Heart right ventricle (tissue), 16 donors: ENCODE data around the gene PKP2. TPM values are rescaled to one million over a fixed set of nuclear protein-coding genes. Genes with fewer than 3 reads are reported as not detected.

Experiments
- ATAC-seq, 8 donors: fragments of 200-7000 bp; cut with Tn5 transposase; one replicate each; pipeline ENCODE4 v1.9.1; 2020; ENCODE audit warnings: mild to moderate bottlenecking in 8 of 8, moderate library complexity in 8 of 8, moderate number of reproducible peaks in 1 of 8
- DNase-seq, 2 donors: peaks; one replicate each; pipeline ENCODE4 v3.0.0-alpha.2; 2020
- H3K27ac ChIP-seq, 10 donors: fragments of 200-600 bp; sonication (generic) in 2 of 10; one replicate each; pipeline versions ENCODE4 v1.5.0 to v1.8.0; 2020 to 2022; ENCODE audit warnings: mild to moderate bottlenecking in 3 of 10
- H3K27me3 ChIP-seq, 7 donors: fragments of 200-600 bp; one replicate each; pipeline ENCODE4 v1.8.0; 2021 to 2022; ENCODE audit warnings: mild to moderate bottlenecking in 2 of 7
- H3K36me3 ChIP-seq, 9 donors: fragments of 200-600 bp; sonication (generic) in 1 of 9; one replicate each; pipeline versions ENCODE4 v1.5.0 to v1.8.0; 2020 to 2022; ENCODE audit warnings: mild to moderate bottlenecking in 2 of 9
- H3K4me1 ChIP-seq, 9 donors: fragments of 200-600 bp; sonication (generic) in 1 of 9; one replicate each; pipeline versions ENCODE4 v1.5.0 to v1.8.0; 2020 to 2022; ENCODE audit warnings: mild to moderate bottlenecking in 4 of 9
- H3K4me3 ChIP-seq, 10 donors: fragments of 200-600 bp; sonication (generic) in 2 of 10; one replicate each; pipeline versions ENCODE4 v1.5.0 to v1.8.0; 2020 to 2022; ENCODE audit warnings: mild to moderate bottlenecking in 7 of 10, moderate library complexity in 2 of 10
- H3K9me3 ChIP-seq, 11 donors: fragments of 200-600 bp in 10 of 11; sonication (generic) in 2 of 11; one replicate each; pipeline versions ENCODE4 v1.5.0 to v1.8.0; 2013 to 2022; ENCODE audit warnings: mild to moderate bottlenecking in 2 of 11, control low read depth in 1 of 11, moderate library complexity in 1 of 11
- WGBS, 2 donors: extraction: QIAGEN DNeasy Blood & Tissue Kit; methylation state at CpG; one replicate each; pipeline ENCODE4 v1.1.7; 2013; ENCODE audit warnings: inconsistent platforms in 1 of 2; 5-methylcytosine and 5-hydroxymethylcytosine counted together
- intact Hi-C, 10 donors: fragments of 100-400 bp; cut with DNase I; formaldehyde crosslinking; loops; one replicate each; pipeline versions ENCODE4 v1.11.1 to v1.14.2; 2022
- polyA plus RNA-seq, 2 donors: library from polyadenylated mRNA; stranded (reverse); fragments of 200-250 nt; gene quantifications; one replicate each; pipeline ENCODE4 v1.2.3, GENCODE V29; 2013
- total RNA-seq, 10 donors: library from RNA; stranded (reverse); fragmentation: NEBNext Ultra II Directional in 3 of 10; extraction: Animal tissue kit (Norgen Biotek cat#: 25700) in 3 of 10; gene quantifications; one replicate each; pipeline versions ENCODE4 v1.2.1 to v1.2.4, GENCODE V29; 2021 to 2023
- TF ChIP-seq, protein P1 (sequence below), 9 donors: fragments of 200-600 bp; sonication (generic) in 2 of 9; IDR thresholded peaks; one replicate each; pipeline versions ENCODE4 v1.5.0 to v1.8.0; 2021 to 2022; ENCODE audit warnings: antibody characterized with exemption in 9 of 9, mild to moderate bottlenecking in 5 of 9, moderate library complexity in 1 of 9
- donor health status: Arrhythmogenic right ventricular cardiomyopathy.
- donor health status: ischemic (EF 13 %, LVEDD 7.1; RV severe dilation, severe dysfunction).
- donor health status: healthy with polysubstance abuse.
- donor health status: DM: no; HTN: yes; CAD: no.
- donor health status: DM: no; HTN: no; CAD: no.
- donor health status: ischemic (EF 25% LVEDD 6.9; RV normal size, moderate dysfunction).
- donor health status: ischemic (EF 25% LVEDD 5.7; RV mildly dilated, moderate dysfunction).
- donor health status: healthy.
- donor health status: DM: yes; HTN: yes; CAD: no.
- donor health status: Ischemic cardiomyopathy.
- donor health status: ischemic (EF 35%, LVEDD 5.7; RV mildly dilated, moderate dysfunction).
- donor health status: nonischemic (EF 11% LVEDD 7.7; RV severe dilation, severe dysfunction).
- donor health status: DM: yes; HTN: yes; CAD: no.
- donor health status: PGD.
- donor health status: ischemic (EF 29% LVEDD 5.4; RV normal size, mild dysfunction).
- donor health status: nonischemic (EF 23%, LVEDD 6.1; RV moderate dilation, normal function).

The PKP2 gene
- total and polyA plus RNA-seq, 12 donors, result 92.3 to 639 (median 410) TPM

DNA sequence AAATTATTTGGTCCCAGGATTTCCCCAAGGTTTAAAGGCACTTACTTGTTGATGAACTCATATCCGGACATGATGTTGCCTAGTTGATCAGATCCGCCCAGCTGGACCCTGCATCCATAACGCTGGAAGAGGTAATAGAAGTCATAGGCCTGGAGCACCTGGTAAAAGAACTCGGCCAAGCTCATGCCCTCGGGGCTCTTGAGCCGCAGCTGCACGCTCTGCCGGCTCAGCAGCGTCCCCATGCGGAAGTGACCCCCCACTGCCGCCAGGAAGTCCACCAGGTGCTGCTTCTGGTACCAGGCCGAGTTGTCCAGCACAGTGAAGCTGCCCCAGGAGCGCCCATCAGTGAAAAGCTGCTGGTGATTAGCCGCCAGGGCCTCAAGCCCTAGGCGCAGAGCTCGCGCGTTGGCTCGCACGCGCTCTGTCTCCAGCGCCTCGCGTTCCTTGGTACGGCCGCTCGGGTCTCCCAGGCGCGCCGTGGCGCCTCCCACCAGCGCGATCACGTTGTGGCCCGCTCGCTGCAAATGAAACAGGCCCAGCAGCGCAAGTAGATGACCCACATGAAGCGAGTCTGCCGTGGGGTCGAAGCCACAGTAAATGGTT is 141.4 kb downstream of the PKP2 start:
- peaks cover 0 to 32% (median 20%) of the 10 kb centered on the region in 9 donors for H3K4me1 ChIP-seq
- peak; percentile 42 to 79 (median 67) for ATAC-seq
- H3K27ac ChIP-seq, result peak overlapping the region; percentile 24 to 95 (median 87)
- peak; percentile 47 to 57 for DNase-seq
- no peaks in the 10 kb centered on the region for H3K9me3 ChIP-seq
- TF ChIP-seq, protein P1, sequence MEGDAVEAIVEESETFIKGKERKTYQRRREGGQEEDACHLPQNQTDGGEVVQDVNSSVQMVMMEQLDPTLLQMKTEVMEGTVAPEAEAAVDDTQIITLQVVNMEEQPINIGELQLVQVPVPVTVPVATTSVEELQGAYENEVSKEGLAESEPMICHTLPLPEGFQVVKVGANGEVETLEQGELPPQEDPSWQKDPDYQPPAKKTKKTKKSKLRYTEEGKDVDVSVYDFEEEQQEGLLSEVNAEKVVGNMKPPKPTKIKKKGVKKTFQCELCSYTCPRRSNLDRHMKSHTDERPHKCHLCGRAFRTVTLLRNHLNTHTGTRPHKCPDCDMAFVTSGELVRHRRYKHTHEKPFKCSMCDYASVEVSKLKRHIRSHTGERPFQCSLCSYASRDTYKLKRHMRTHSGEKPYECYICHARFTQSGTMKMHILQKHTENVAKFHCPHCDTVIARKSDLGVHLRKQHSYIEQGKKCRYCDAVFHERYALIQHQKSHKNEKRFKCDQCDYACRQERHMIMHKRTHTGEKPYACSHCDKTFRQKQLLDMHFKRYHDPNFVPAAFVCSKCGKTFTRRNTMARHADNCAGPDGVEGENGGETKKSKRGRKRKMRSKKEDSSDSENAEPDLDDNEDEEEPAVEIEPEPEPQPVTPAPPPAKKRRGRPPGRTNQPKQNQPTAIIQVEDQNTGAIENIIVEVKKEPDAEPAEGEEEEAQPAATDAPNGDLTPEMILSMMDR (IDR thresholded peaks at IDR 0.05), result peak; percentile 30 to 76 (median 58)
- 0 to 1% methylated on average over 40 of the region's 40 CpGs for WGBS, 2 donors
- intact Hi-C loops, result loop anchor here in 6 of 10 donors (1.0 to 10.0 kb wide), 7 partner anchors 76 to 1460 kb away; partner anchors contain the start of genes ALG10 (in 3 of the 6) and DNM1L (in 1 of the 6)
- H3K4me3 ChIP-seq, result peak overlapping the region; percentile 54 to 97 (median 85)
- peaks cover 0 to 41% (median 24%) of the 10 kb centered on the region in 9 donors for H3K36me3 ChIP-seq
- no peaks in the 10 kb centered on the region for H3K27me3 ChIP-seq

DNA sequence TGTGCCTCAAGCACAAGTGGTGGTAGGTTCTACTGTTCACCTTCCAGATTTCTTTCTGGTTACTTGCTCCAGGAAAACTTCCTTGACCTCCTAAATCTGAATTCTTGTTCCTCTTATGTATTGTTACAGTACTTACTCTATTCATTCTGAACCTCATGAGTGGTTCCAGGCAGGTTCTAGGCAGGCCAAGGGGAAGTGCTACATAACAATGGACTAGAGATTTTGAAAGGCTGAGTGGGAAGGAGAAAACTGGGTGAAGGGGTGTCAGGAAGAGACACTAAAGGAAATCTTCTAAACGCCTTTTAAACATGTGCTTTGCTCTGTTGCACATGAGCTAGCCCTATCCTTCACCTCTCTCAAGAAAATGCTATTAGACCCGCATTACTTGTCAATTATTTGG is 142.5 kb downstream of the PKP2 start:
- 42 to 51% methylated on average over 2 of the region's 2 CpGs for WGBS, 2 donors
- intact Hi-C loops, result loop anchor here in 4 of 10 donors (10.0 kb wide), 4 partner anchors 161 to 1461 kb away; partner anchors contain the start of gene ALG10 (in 2 of the 4)
- ATAC-seq, result no peak

DNA sequence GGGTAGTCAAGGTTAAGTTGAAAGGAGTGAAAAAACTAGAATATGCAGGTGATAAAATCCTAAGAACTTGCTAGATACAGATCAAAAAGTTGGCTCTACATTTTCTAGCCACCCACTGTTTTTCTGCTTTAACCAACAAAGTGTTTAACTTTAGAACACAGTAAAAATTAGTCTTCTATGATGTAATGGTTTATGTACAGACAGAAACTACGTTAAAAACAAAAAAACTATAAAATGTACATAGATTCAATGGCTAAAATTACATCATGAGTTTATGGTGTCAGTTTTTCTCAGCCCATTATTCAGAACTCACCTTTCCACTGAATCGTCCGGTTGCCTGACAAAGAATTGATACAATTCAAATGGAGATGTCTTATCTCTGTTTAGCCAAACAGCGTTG is 143.0 kb downstream of the PKP2 start:
- DNase-seq (no peak), ATAC-seq (no peak)
- TF ChIP-seq, protein P1 (IDR thresholded peaks at IDR 0.05), result no peak
- Histone ChIP-seq H3K36me3 (peaks cover 3 to 56% (median 36%) of the 10 kb centered on the region in 9 donors), H3K27me3 (no peaks in the 10 kb centered on the region), H3K4me1 (peaks cover 0 to 32% (median 20%) of the 10 kb centered on the region in 9 donors), H3K27ac (peak overlapping the region in 2 of 10 donors; percentile 91 to 95), H3K4me3 (peak overlapping the region in 3 of 10 donors; percentile 80 to 95 (median 83)), H3K9me3 (no peaks in the 10 kb centered on the region)
- intact Hi-C loops, result loop anchor here in 4 of 10 donors (10.0 kb wide), 4 partner anchors 161 to 1461 kb away; partner anchors contain the start of gene ALG10 (in 2 of the 4)
- WGBS, 2 donors, result 50 to 53% methylated on average over 4 of the region's 4 CpGs

More for the DNA sequence above, 142.5 kb downstream of the PKP2 start:
- H3K36me3 ChIP-seq, result peaks cover 3 to 51% (median 34%) of the 10 kb centered on the region in 9 donors
- peak overlapping the region in 5 of 10 donors; percentile 85 to 95 (median 90) for H3K27ac ChIP-seq
- H3K9me3 ChIP-seq, result no peaks in the 10 kb centered on the region
- H3K4me3 ChIP-seq, result peak overlapping the region in 8 of 10 donors; percentile 77 to 95 (median 85)
- H3K4me1 ChIP-seq, result peaks cover 0 to 32% (median 20%) of the 10 kb centered on the region in 9 donors
- DNase-seq, result no peak
- TF ChIP-seq, protein P1 (IDR thresholded peaks at IDR 0.05), result no peak
- no peaks in the 10 kb centered on the region for H3K27me3 ChIP-seq

DNA sequence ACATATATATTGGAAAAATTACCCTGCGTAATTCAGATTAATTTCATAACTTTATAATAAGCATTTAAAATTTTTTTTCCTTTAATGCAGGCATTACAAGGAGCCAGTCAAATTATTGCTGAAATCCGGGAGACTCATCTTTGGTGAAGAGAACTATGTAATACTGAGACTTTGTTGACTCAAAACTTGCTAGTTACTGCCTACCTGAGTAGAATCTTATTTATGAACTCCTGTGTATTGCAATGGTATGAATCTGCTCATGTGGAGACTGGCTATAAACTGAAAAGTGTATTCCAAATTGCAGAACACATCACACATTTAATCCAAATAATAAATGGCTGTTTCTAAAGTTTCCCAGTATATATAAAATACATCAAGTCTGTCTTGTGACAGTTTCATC is 153.3 kb downstream of the PKP2 start:
- WGBS, 2 donors, result 97 to 98% methylated on average over 2 of the region's 2 CpGs
- intact Hi-C loops, result no loop called here
- DNase-seq (no peak), ATAC-seq (no peak)
- H3K36me3 ChIP-seq, result peaks cover 0 to 100% (median 64%) of the 10 kb centered on the region in 9 donors
- peaks cover 0 to 11% (median 0%) of the 10 kb centered on the region in 9 donors for H3K4me1 ChIP-seq
- no peaks in the 10 kb centered on the region for H3K9me3 ChIP-seq
- no peak overlapping the region for H3K27ac ChIP-seq
- H3K27me3 ChIP-seq, result no peaks in the 10 kb centered on the region
- H3K4me3 ChIP-seq, result no peak overlapping the region
- TF ChIP-seq, protein P1 (IDR thresholded peaks at IDR 0.05), result no peak
